ENCODE results near the gene ATP6V0D1.
A peak's percentile ranks its signal among the peaks of the same experiment; 100 is the strongest.

Gene ATP6V0D1

GRCh38 chr16:67459066-67459860 lies 21.7 kb downstream of the ATP6V0D1 start:
- DNase-seq (ENCODE audit: low spot score), result no peak
- no peak for TF ChIP-seq CTCF (IDR thresholded peaks at IDR 0.05; ENCODE audit: extremely low read depth, insufficient read depth, missing control alignments)
- in situ Hi-C loops (cut with MboI; ENCODE audit: low pct_unique_long_range_greater_than_20kb, low sequenced_read_pairs, unreplicated experiment), result no loop called here

DNA sequence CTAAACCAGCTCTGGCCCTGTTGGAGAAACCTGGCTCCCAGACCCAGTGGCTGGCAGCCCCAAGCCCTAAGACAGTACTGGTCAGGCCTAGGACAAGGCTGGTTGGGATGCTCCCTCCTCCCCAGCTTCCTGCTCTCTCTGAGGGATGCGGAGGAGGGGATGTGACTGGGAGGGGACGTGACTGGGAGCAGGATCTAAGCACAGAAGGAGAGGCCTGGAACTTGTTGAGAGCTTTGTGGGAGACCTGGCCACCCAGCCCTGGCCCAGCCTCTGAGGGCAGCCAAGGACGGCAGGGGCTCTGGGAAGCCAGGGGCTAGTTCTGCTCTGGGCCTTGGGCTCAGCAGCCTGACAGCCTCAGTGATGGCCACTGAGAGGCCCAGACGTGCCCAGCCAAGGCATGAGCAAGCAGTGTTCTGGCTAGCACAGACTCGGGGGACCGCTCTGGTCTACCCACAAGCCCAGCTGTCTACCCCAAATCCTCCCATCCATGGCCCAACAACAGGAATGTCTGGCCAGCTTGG lies 22.8 kb downstream of the ATP6V0D1 start:
- no peak for TF ChIP-seq CTCF (IDR thresholded peaks at IDR 0.05; ENCODE audit: extremely low read depth, insufficient read depth, missing control alignments)
- DNase-seq (ENCODE audit: low spot score), result no peak
- in situ Hi-C loops (cut with MboI; ENCODE audit: low pct_unique_long_range_greater_than_20kb, low sequenced_read_pairs, unreplicated experiment), result no loop called here

DNA sequence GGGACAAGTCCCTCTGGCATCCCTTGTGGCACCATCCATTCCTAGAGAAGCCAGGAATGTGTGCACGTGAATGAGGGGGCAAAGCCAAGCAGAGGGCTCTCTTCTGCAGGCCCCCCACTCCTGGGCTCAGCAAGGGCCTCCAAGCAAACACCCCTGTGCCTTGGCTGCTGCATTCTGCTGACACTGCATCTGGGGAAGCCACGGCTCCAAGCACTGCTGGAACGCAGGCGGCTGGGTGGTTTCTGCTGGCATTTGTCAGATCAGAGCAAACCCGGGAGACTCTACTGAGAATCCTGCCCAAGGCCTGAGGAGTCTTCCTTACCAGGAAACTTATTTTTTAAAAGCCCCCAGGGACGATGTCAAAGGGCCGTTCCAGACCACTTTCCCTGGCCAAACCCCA lies 23.3 kb downstream of the ATP6V0D1 start:
- no peak for DNase-seq (ENCODE audit: low spot score)
- in situ Hi-C loops (cut with MboI; ENCODE audit: low pct_unique_long_range_greater_than_20kb, low sequenced_read_pairs, unreplicated experiment), result no loop called here
- TF ChIP-seq CTCF (IDR thresholded peaks at IDR 0.05; ENCODE audit: extremely low read depth, insufficient read depth, missing control alignments), result no peak

GRCh38 chr16:67456391-67457081 lies 24.4 kb downstream of the ATP6V0D1 start:
- TF ChIP-seq CTCF (IDR thresholded peaks at IDR 0.05; ENCODE audit: extremely low read depth, insufficient read depth, missing control alignments), result peak; percentile 7
- in situ Hi-C loops (cut with MboI; ENCODE audit: low pct_unique_long_range_greater_than_20kb, low sequenced_read_pairs, unreplicated experiment), result no loop called here
- no peak for DNase-seq (ENCODE audit: low spot score)

DNA sequence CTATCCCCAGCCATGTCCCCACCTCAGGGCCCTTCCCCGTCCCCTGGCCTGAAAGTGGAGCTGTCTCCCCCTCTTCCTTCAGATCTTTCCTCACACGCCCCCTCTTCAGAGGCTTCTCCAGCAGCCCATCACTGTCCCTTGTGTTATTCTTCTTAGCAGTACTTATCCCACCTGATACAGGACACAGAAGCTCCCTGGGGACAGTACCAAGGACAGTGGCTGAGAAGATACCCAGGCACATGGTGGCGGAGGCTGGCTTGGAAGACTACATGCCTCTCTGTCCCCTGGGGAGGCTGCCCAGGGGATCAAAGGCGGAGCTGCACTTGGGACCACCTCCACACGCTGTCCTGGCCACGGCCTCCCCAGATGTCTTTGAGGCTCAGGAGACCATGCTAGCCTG lies 26.1 kb downstream of the ATP6V0D1 start:
- in situ Hi-C loops (cut with MboI; ENCODE audit: low pct_unique_long_range_greater_than_20kb, low sequenced_read_pairs, unreplicated experiment), result no loop called here
- DNase-seq (ENCODE audit: low spot score), result no peak
- TF ChIP-seq CTCF (IDR thresholded peaks at IDR 0.05; ENCODE audit: extremely low read depth, insufficient read depth, missing control alignments), result no peak

- in situ Hi-C loops (cut with MboI; ENCODE audit: low pct_unique_long_range_greater_than_20kb, low sequenced_read_pairs, unreplicated experiment), result no loop called here
- DNase-seq (ENCODE audit: low spot score), result no peak
- no peak for TF ChIP-seq CTCF (IDR thresholded peaks at IDR 0.05; ENCODE audit: extremely low read depth, insufficient read depth, missing control alignments)
These were observed 26.9 kb downstream of the ATP6V0D1 start for GRCh38 chr16:67454104-67454503.

All from GM13977 (cell line).